Erythroblast (primary cell): ENCODE data around the gene DNAH17.

Experiments
- GATA1 ChIP-seq: IDR thresholded peaks from 2 replicates; pipeline ENCODE4 v1.6.1; 2011; ENCODE audit warnings: low read depth, mild to moderate bottlenecking, control low read depth, low read length, moderate library complexity
- POLR2A ChIP-seq: IDR thresholded peaks from 2 replicates; pipeline ENCODE4 v1.6.1; 2011; ENCODE audit warnings: mild to moderate bottlenecking, low read length

GRCh38 chr17:78617511-78618061, 40.4 kb upstream of the DNAH17 start:
- no peak for TF ChIP-seq POLR2A
- TF ChIP-seq GATA1: no peak
